Stimulated activated CD8-positive, alpha-beta memory T cell treated with anti-CD3 and anti-CD28 coated beads, Interleukin-7, amount 100 ng/mL, for 24 hours (primary cell): ENCODE results near the gene MRPL34.

Source experiments
- DNase-seq: peaks from one replicate; pipeline ENCODE4 v3.0.0-alpha.2; 2020; ENCODE audit warnings: low read depth

The MRPL34 gene

DNA sequence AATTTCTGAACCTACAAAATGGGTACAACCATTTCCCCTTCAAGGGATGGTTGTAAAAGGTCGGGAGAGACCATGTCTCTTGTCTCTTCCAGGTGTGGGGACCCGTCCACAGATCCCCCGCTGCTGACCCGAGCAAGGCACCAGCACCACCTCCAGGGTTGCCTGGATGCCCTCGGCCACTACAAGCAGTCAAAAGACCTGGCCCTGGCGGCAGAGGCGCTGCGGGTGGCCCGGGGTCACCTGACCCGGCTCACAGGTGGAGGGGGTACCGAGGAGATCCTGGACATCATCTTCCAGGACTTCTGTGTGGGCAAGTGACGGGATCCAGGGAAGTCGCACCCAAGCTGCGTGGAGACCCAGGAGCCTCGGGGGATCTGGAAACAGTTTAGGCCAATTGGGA lies 35.7 kb downstream of the MRPL34 start:
- DNase-seq, result no peak

DNA sequence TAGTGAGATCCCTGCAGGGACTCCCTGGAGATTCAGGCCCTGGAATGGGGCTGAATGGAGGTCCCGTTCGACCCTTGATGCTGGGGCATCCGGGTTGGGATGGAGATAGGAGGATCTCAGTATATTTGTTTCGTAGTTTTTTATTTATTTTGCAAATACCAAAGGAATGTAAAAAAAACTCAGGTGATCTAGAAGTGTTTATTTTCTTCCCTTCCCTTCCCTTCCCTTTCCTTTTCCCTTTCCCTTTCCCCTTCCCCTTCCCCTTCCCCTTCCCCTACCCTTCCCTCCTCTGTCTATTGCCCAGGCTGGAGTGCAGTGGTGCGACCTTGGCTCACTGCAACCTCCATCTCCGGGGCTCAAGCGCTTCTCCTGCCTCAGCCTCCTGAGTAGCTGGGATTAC lies 36.2 kb downstream of the MRPL34 start:
- no peak for DNase-seq

DNA sequence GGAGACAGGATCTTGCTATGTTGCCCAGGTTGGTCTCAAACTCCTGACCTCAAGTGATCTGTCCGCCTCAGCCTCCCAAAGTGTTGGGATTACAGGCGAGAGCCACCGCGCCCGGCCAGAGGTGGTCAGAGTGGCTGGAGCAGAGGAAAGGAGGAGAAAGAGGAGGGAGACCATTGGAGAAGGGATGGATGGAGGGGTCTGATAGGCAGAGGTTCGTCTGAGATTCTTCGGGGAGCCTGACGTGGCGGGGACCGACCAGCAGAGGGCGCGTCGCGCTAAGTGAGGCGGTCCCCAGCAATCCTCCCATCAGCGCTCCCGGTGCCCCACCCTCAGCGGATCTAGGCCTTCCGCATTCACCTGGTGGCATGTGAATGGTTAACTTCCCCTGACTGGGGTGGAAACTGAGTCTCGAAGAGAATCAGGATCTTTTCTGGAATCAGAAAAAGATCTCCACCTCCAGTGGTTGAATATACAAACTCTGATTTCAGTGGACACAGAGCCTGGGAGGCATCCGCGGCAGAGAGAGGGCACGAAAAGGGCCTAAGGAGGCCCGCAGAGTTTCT lies 40.5 kb downstream of the MRPL34 start:
- DNase-seq, result peak; percentile 61

DNA sequence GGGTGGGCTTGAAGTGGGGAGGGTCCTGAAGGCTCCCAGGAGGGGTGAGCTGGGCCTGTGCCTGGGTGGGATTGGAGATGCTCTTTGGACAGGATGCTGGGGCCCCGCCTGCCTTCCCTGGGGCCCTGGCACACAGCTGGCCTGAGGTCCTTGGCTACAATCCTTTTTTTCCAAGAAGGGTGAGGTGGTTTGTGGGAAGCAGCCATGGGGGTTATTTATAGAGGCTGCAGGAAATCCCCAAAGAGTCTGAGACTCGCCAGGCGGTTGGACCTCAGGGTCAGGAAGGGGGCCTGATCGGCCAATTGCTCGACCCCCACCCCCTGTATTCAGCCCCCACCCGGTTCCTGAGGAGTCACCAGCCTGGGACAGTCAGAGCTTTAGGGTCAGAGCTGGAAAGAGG lies 41.7 kb downstream of the MRPL34 start:
- no peak for DNase-seq

DNA sequence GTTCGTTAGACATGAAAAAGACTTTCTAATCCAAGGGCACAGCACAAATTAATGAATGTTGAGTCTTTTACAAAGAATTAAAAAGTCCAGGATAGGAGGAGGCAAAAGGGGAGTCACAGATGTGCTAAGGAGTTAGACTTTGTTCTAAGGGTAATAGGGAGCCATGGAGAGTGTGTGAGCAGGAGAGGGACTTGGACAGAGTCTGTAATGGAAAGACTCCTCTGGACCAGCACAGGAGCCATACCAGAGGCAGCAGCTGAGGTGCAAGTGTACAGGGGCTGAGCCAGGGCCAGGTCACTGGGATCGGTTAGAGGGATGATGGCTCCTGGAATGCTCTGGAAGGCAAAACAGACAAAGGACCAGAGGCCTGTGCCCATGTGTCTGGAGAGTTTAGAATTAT lies 42.2 kb downstream of the MRPL34 start:
- DNase-seq, result no peak

DNA sequence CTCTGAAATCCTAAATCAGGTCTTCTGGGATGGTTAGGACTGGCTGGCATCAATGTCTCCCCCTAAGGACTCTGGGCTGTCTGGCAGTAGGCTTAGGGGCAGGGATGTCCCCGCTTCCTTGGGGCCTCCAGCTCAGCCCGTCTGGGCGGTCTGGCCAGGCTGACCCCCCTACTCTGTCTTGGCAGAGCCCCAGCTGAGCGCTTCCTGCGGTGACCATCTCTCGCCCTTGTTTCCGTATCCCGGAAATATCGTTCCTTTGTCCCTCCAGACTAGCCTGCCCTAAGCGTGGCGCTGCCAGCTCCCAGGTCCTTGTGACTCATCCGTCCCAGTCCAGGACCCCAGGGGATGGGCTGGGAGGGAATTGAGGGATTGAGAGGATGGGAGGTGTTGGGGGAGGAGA lies 43.0 kb downstream of the MRPL34 start:
- DNase-seq, result no peak

DNA sequence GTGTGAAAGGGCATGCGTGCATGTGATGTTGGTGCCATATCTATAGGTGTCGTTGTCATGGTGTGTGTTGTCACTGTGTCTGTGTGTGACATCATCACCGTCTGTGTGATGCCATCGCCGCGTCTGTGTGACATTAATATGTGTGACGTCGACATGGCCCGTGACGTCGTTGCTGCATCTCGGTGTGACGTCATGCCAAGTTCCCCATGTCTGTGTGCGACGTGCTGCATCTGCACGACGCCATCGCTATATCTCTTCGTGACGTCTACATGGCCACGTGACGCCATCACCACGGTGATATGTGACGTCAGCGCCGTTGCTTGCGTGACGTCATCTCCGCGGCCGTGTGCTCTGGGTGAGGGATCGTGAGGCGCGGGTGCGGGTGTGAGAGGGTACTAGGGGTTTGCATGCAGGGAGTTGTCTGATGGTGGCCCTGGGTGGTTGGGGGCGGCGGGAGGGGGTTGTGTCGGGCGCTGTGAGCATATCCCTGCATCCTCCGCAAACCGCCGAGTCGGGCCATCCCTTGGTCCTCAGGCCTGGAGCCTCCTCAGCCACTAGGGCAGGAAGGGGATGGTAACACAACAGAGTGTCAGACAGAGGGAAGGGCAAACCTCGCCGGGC lies 46.3 kb downstream of the MRPL34 start:
- no peak for DNase-seq

DNA sequence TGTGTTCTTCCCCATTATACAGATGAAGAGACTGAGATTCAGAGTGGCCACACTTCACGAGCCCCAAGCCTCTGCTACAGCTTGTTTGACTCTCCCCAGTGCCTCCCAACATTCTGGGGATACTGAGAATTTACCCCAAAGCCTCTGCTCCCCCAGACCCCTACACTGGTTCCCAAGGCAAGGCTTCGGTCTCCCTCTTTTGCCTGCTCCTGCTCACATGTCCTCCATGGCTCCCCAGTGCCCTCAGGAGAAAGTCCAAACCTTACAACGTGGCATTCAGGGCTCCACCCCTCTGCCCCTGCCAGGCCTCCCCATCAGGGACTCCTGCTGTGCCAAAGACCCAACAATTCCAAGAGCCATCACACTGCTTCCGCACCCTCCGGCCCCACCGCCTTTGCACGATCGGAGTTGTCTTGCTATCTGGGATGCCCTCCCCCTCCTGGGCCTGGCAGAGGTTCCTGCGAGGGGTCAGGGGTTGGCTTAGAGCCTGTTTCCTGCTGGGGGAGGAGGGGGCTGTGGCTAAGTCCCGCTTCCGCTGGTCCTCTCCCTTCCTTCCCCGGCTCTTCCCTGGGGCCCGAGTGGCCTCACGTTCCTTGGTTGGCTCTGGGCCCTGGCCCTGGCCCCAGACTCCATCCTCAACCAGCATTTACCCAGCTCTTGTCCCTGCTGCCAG lies 47.1 kb downstream of the MRPL34 start:
- no peak for DNase-seq

DNA sequence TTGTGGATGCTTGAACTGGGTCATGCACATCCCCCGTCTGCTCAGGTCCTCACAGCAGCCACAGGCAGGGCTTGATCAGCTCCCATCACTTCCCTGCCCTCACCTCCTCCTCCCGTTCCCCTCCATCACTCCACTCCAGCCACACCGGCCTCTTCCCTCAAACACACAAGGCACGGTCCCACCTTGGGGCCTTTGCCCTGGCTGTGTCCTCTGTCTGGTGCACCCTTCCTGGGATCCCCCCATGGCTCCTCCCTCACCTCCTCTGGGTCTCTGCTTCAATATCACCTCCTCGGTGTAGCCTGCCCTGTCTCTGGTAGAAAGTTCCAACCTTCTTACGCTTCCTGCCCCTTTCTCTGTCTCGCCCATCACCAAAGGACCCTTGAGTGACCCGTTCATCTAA lies 47.7 kb downstream of the MRPL34 start:
- DNase-seq, result no peak
